K562 (cell line): ENCODE results near the gene ACOT9. TPM values are rescaled to one million over a fixed set of nuclear protein-coding genes. Genes with fewer than 3 reads are reported as not detected.

Experiments used
- ATAC-seq: fragments of 200-7000 bp; cut with Tn5 transposase; 3 replicates; pipeline ENCODE4 v1.9.1; 2020; ENCODE audit warnings: moderate library complexity
- BruUV-seq: library from RNA; stranded (reverse); fragments of 400-500 nt; replicated peaks from 2 replicates; lab custom pipeline; 2021; lab: Mats Ljungman, UMichigan
- CTCF ChIA-PET: fragments of 300-600 bp; formaldehyde crosslinking; extraction: SDS; loops from one replicate; lab custom pipeline; 2021; ENCODE audit warnings: low intra/inter-chr PET ratio; lab: Yijun Ruan, JAX
- POLR2A ChIA-PET: fragments of 300-600, 350-650 bp; sonication (Branson Sonifier 250); formaldehyde crosslinking; extraction: SDS; loops from one replicate; lab custom pipeline; 2021; ENCODE audit warnings: antibody characterized with exemption, inconsistent platforms; lab: Yijun Ruan, JAX
- DNase-seq, 4 experiments: peaks; one replicate each; pipeline versions ENCODE4 v3.0.0 to v3.0.0-alpha.2; 2011 to 2018; ENCODE audit warnings: low spot score in 3 of 4, mixed read lengths in 3 of 4; ENCODE audit errors: extremely low read depth in 1 of 4
- FAIRE-seq: peaks from 2 replicates; lab custom pipeline; 2011; peaks lifted over from hg19 to GRCh38; lab: Jason Lieb, UNC
- H2AFZ ChIP-seq: 2 replicates; pipeline ENCODE4 v1.6.0; 2011; ENCODE audit warnings: low read depth, low read length, control low read depth, inconsistent platforms
- H3K27ac ChIP-seq: fragments of 200-600 bp; 3 replicates; pipeline ENCODE4 v1.8.0; 2011; ENCODE audit warnings: low read depth, mild to moderate bottlenecking, control low read depth, inconsistent platforms, low read length, moderate library complexity, mixed read lengths; ENCODE audit errors: extremely low read depth
- H3K27me3 ChIP-seq, 2 experiments: fragments of 300-600 bp in 1 of 2; 2 replicates in 1 of 2; 3 replicates in 1 of 2; pipeline versions ENCODE4 v1.6.0 to v1.8.0; 2011; ENCODE audit warnings: inconsistent platforms in 2 of 2, low read length in 2 of 2, mild to moderate bottlenecking in 1 of 2, mixed read lengths in 1 of 2, moderate library complexity in 1 of 2; ENCODE audit not compliant: control insufficient read depth in 2 of 2, insufficient read depth in 2 of 2
- H3K36me3 ChIP-seq: fragments of 300-600 bp; 3 replicates; pipeline ENCODE4 v1.8.0; 2011; ENCODE audit warnings: mild to moderate bottlenecking, low read length, inconsistent platforms; ENCODE audit not compliant: control insufficient read depth, insufficient read depth
- H3K4me1 ChIP-seq, 2 experiments: fragments of 200-600 bp in 1 of 2; replicated peaks in 1 of 2; 2 replicates in 1 of 2; 3 replicates in 1 of 2; pipeline versions ENCODE4 v1.5.1 to v1.8.0; 2011; ENCODE audit warnings: inconsistent platforms in 2 of 2, low read length in 2 of 2, mild to moderate bottlenecking in 1 of 2, mixed read lengths in 1 of 2, moderate library complexity in 1 of 2; ENCODE audit not compliant: control insufficient read depth in 2 of 2, insufficient read depth in 2 of 2
- H3K4me2 ChIP-seq: 2 replicates; pipeline ENCODE4 v1.6.1; 2011; ENCODE audit warnings: low read length, control low read depth, inconsistent platforms, mixed read lengths; ENCODE audit not compliant: insufficient read depth
- H3K4me3 ChIP-seq: fragments of 200-600 bp; sonication (generic), shearing (Covaris generic); 2 replicates; pipeline ENCODE4 v1.5.1; 2016; ENCODE audit warnings: control low read depth, inconsistent platforms
- H3K79me2 ChIP-seq: fragments of 200-600 bp; 3 replicates; pipeline ENCODE4 v1.8.0; 2011; ENCODE audit warnings: low read length, inconsistent platforms; ENCODE audit not compliant: control insufficient read depth, insufficient read depth
- H3K9ac ChIP-seq, 2 experiments: 2 replicates each; pipeline versions ENCODE4 v1.6.0 to v1.6.1; 2011; ENCODE audit warnings: low read depth in 2 of 2, low read length in 2 of 2, control low read depth in 1 of 2, inconsistent platforms in 1 of 2, mild to moderate bottlenecking in 1 of 2, mixed read lengths in 1 of 2; ENCODE audit not compliant: insufficient read depth in 1 of 2
- H3K9me1 ChIP-seq: one replicate; pipeline ENCODE4 v1.6.0; 2011; ENCODE audit warnings: inconsistent platforms, mild to moderate bottlenecking, low read length, moderate library complexity; ENCODE audit not compliant: control insufficient read depth, insufficient read depth
- H3K9me3 ChIP-seq: replicated peaks from 2 replicates; pipeline ENCODE4 v1.5.1; 2011; ENCODE audit warnings: low read depth, low read length, inconsistent platforms; ENCODE audit not compliant: control insufficient read depth, insufficient read depth
- H4K20me1 ChIP-seq: replicated peaks from 2 replicates; pipeline ENCODE4 v1.6.1; 2011; ENCODE audit warnings: low read length, inconsistent platforms, mixed read lengths; ENCODE audit not compliant: control insufficient read depth, insufficient read depth
- CBX8 ChIP-seq: fragments of 200-600 bp; sonication (generic); IDR thresholded peaks from 2 replicates; pipeline ENCODE4 v1.6.1; 2012; ENCODE audit warnings: borderline replicate concordance, mixed run types, low read depth, mild to moderate bottlenecking, moderate library complexity, mixed read lengths, low read length, control low read depth, inconsistent platforms; ENCODE audit not compliant: poor library complexity, severe bottlenecking; ENCODE audit errors: extremely low read depth
- DIDO1 ChIP-seq: fragments of 450-650 bp; IDR thresholded peaks from 2 replicates; pipeline ENCODE4 v1.6.1; 2016; ENCODE audit warnings: low read depth, missing biosample characterization, missing genetic modification characterization
- E2F8 ChIP-seq: fragments of 450-650 bp; IDR thresholded peaks from 2 replicates; pipeline ENCODE4 v1.7.1; 2018; ENCODE audit warnings: mild to moderate bottlenecking, low read depth; ENCODE audit not compliant: partially characterized antibody
- EHMT2 ChIP-seq: fragments of 450-650 bp; IDR thresholded peaks from 2 replicates; pipeline ENCODE4 v1.6.1; 2018; ENCODE audit warnings: antibody characterized with exemption
- NFE2L1 ChIP-seq: fragments of 450-650 bp; IDR thresholded peaks from 2 replicates; pipeline ENCODE4 v1.6.1; 2016; ENCODE audit warnings: missing genetic modification characterization, low read depth, mild to moderate bottlenecking, missing compliant biosample characterization, moderate library complexity, borderline replicate concordance
- PHF8 ChIP-seq: fragments of 200-600 bp; sonication (generic); IDR thresholded peaks from 2 replicates; pipeline ENCODE4 v1.6.1; 2012; ENCODE audit warnings: mixed run types, mild to moderate bottlenecking, inconsistent platforms, low read length, moderate library complexity, borderline replicate concordance
- RUNX1 ChIP-seq: sonication (generic); IDR thresholded peaks from 2 replicates; pipeline ENCODE4 v1.6.1; 2016; ENCODE audit warnings: antibody characterized with exemption, low read depth
- STAT6 ChIP-seq: sonication (generic); formaldehyde crosslinking; IDR thresholded peaks from 2 replicates; pipeline ENCODE4 v1.8.1; 2023; ENCODE audit warnings: mild to moderate bottlenecking, missing genetic modification reagents
- TAF1 ChIP-seq: IDR thresholded peaks from 2 replicates; pipeline ENCODE4 v1.6.1; 2011; ENCODE audit warnings: mild to moderate bottlenecking, low read length, moderate library complexity; ENCODE audit not compliant: insufficient read depth, control insufficient read depth, severe bottlenecking; ENCODE audit errors: extremely low read depth
- ZNF274 ChIP-seq: IDR thresholded peaks from 2 replicates; pipeline ENCODE4 v1.6.1; 2011; ENCODE audit warnings: low read depth, mild to moderate bottlenecking, low read length, moderate library complexity, borderline replicate concordance
- ZNF57 ChIP-seq: fragments of 450-650 bp; formaldehyde crosslinking; IDR thresholded peaks from 2 replicates; pipeline ENCODE4 v1.4.0; 2020; ENCODE audit warnings: mild to moderate bottlenecking, moderate library complexity
- ZNF655 ChIP-seq: fragments of 250-450 bp; sonication (Bioruptor Pico); IDR thresholded peaks from 2 replicates; pipeline ENCODE4 v1.5.0; 2021
- WGBS: fragments of 100-300 bp; shearing (Covaris generic); methylation state at CpG from one replicate; pipeline ENCODE4 v1.1.6; 2016; ENCODE audit warnings: low coverage, mixed read lengths; ENCODE audit not compliant: insufficient coverage; ENCODE audit errors: missing lambda C conversion rate; 5-methylcytosine and 5-hydroxymethylcytosine counted together
- in situ Hi-C: fragments of 300-500 bp; cut with MboI; formaldehyde crosslinking; loops from 4 replicates; pipeline ENCODE4 v1.15.0; 2018; ENCODE audit warnings: inconsistent platforms, mixed read lengths
- intact Hi-C: fragments of 100-400 bp; cut with micrococcal nuclease; formaldehyde crosslinking; loops from 2 replicates; pipeline ENCODE4 v1.14.2; 2022
- polyA plus RNA-seq, 8 experiments: library from polyadenylated mRNA; depleted of rRNA in 4 of 8; stranded (reverse) in 5 of 8; unstranded in 3 of 8; fragments of >200 nt; fragmentation: Nextera tagmentation in 2 of 8; fragmentation: Illumina TruSeq in 1 of 8; extraction: Ambion mirVana in 2 of 8; extraction: Trizol in 1 of 8; gene quantifications; 2 replicates each; pipeline versions ENCODE4 v1.2.1 to v1.2.3, GENCODE V29; 2011 to 2014; ENCODE audit warnings: inconsistent platforms in 1 of 8, missing spikeins in 1 of 8
- total RNA-seq, 7 experiments: library from RNA; depleted of rRNA in 6 of 7; stranded (reverse); fragments of >200 nt in 6 of 7; fragmentation: Illumina TruSeq in 2 of 7; extraction: Trizol in 2 of 7; gene quantifications; 2 replicates each; pipeline versions ENCODE4 v1.2.1 to v1.2.3, GENCODE V29; 2011 to 2021; ENCODE audit warnings: low replicate concordance in 1 of 7

ACOT9 gene
- total and polyA plus RNA-seq, 9 of the 15 experiments (the other 6 are each of a cell fraction or from before 2014, with no cell fraction given), result 31.2 to 80.9 (median 45.3) TPM

- H4K20me1 ChIP-seq, result no peaks in the 10 kb centered on the region
- POLR2A ChIA-PET, result interaction anchor here (1.1 kb wide), 1 partner anchor 13 kb away, joined by 3 read pairs; the partner anchor contains the start of gene SAT1
- H3K27ac ChIP-seq, result no peak overlapping the region
- H3K79me2 ChIP-seq, result no peaks in the 10 kb centered on the region
- no TSS peak for BruUV-seq
- no peak for ATAC-seq
- no peaks in the 10 kb centered on the region for H3K9me3 ChIP-seq
- peaks cover 3 to 8% of the 10 kb centered on the region in 2 experiments; a peak in 3 of 5 replicates for H3K4me1 ChIP-seq
- no peaks in the 10 kb centered on the region for H3K9me1 ChIP-seq
- no peak for TF ChIP-seq ZNF655 (CRISPR knock-in tag)
- no peak for TF ChIP-seq NFE2L1
- TF ChIP-seq DIDO1, result no peak
- no peak for TF ChIP-seq CBX8
- TF ChIP-seq EHMT2, result no peak
- TF ChIP-seq ZNF274, result no peak
- TF ChIP-seq STAT6 (CRISPR knock-in tag), result no peak
- no peak for TF ChIP-seq TAF1
- TF ChIP-seq ZNF57 (CRISPR knock-in tag), result no peak
- TF ChIP-seq E2F8, result no peak
- no peak for TF ChIP-seq PHF8
- no peak for TF ChIP-seq RUNX1
- intact Hi-C loops, result no loop called here
- H3K4me3 ChIP-seq, result no peak overlapping the region
- no peak overlapping the region for H2AFZ ChIP-seq
- H3K9ac ChIP-seq, result no peak overlapping the region
- no peaks in the 10 kb centered on the region for H3K27me3 ChIP-seq
- no peak for DNase-seq
- H3K36me3 ChIP-seq, result no peaks in the 10 kb centered on the region
- 8% methylated on average over 2 of the region's 2 CpGs for WGBS
- CTCF ChIA-PET, result no interaction called here
- in situ Hi-C loops, result no loop called here
- FAIRE-seq, result no peak
- no peak overlapping the region for H3K4me2 ChIP-seq
Observed at GRCh38 chrX:23770142-23770541, 27.1 kb upstream of the ACOT9 start.
